KBM-7 (cell line): ENCODE measurements around the gene POLD1.

Experiments used
- DNase-seq: peaks from one replicate; pipeline ENCODE4 v3.0.0-alpha.2; 2015
- in situ Hi-C: fragments of 300-500 bp; cut with MboI; formaldehyde crosslinking; loops from 2 replicates; pipeline ENCODE4 v1.14.3; 2020; ENCODE audit warnings: low sequenced_read_pairs, low pct_unique_long_range_greater_than_20kb, mixed read lengths

Gene POLD1

GRCh38 chr19:50413531-50413930 is 29.4 kb downstream of the POLD1 start:
- no peak for DNase-seq
- in situ Hi-C loops: no loop called here

- in situ Hi-C loops: no loop called here
- peak; percentile 75 for DNase-seq
These were observed 30.9 kb downstream of the POLD1 start for GRCh38 chr19:50414864-50415660.

- peak; percentile 75 for DNase-seq
- in situ Hi-C loops: no loop called here
These were observed 31.5 kb downstream of the POLD1 start for GRCh38 chr19:50415661-50416033.

- no peak for DNase-seq
- in situ Hi-C loops: no loop called here
These were observed 32.2 kb downstream of the POLD1 start for GRCh38 chr19:50416034-50416977.

- in situ Hi-C loops: no loop called here
- DNase-seq: no peak
These were observed 33.2 kb downstream of the POLD1 start for GRCh38 chr19:50417111-50418081.

GRCh38 chr19:50418176-50419021 is 34.3 kb downstream of the POLD1 start, which contains the start of gene SPIB:
Gene SPIB, plus strand, starts transcription at chr19:50418938. Its CDS starts 25 bp downstream, at chr19:50418963.
- no peak for DNase-seq
- in situ Hi-C loops: no loop called here

- no peak for DNase-seq
- in situ Hi-C loops: no loop called here
These were observed 35.0 kb downstream of the POLD1 start for GRCh38 chr19:50419022-50419579.

GRCh38 chr19:50419580-50420035 is 35.5 kb downstream of the POLD1 start:
- in situ Hi-C loops: no loop called here
- no peak for DNase-seq

GRCh38 chr19:50420127-50420526 is 36.0 kb downstream of the POLD1 start:
- in situ Hi-C loops: no loop called here
- no peak for DNase-seq

GRCh38 chr19:50420808-50421207 is 36.7 kb downstream of the POLD1 start:
- in situ Hi-C loops: no loop called here
- DNase-seq: no peak

GRCh38 chr19:50422397-50423278 is 38.5 kb downstream of the POLD1 start:
- in situ Hi-C loops: no loop called here
- no peak for DNase-seq

- DNase-seq: no peak
- in situ Hi-C loops: no loop called here
These were observed 39.3 kb downstream of the POLD1 start for GRCh38 chr19:50423279-50424113.

GRCh38 chr19:50425581-50425980 is 41.4 kb downstream of the POLD1 start:
- no peak for DNase-seq
- in situ Hi-C loops: no loop called here

- in situ Hi-C loops: no loop called here
- no peak for DNase-seq
These were observed 43.3 kb downstream of the POLD1 start for GRCh38 chr19:50427318-50427925.

- DNase-seq: no peak
- in situ Hi-C loops: no loop called here
These were observed 43.9 kb downstream of the POLD1 start for GRCh38 chr19:50427997-50428425.
